Tibial artery (tissue), 4 donors: Measurements from ENCODE around the gene PCDHGC3.

Experiments used
- DNase-seq, 2 donors: peaks; one replicate each; pipeline ENCODE4 v3.0.0-alpha.2; 2019
- H3K27ac ChIP-seq, 2 donors: fragments of 200-600 bp; sonication (generic) in 1 of 2; 1 replicate in 1 of 2; 2 replicates in 1 of 2; pipeline ENCODE4 v1.5.1; 2018 to 2019; ENCODE audit warnings: mild to moderate bottlenecking in 1 of 2
- H3K27me3 ChIP-seq, 2 donors: fragments of 200-600 bp; sonication (generic) in 1 of 2; one replicate each; pipeline versions ENCODE4 v1.5.1 to v1.6.0; 2016 to 2019
- H3K36me3 ChIP-seq, 3 donors: fragments of 200-600 bp; sonication (generic) in 2 of 3; one replicate each; pipeline ENCODE4 v1.5.1; 2016 to 2019; ENCODE audit warnings: mild to moderate bottlenecking in 2 of 3
- H3K4me1 ChIP-seq, 4 donors: fragments of 200-600 bp; sonication (generic) in 2 of 4; 1 replicate in 3 of 4; 2 replicates in 1 of 4; pipeline ENCODE4 v1.5.1; 2016 to 2019
- H3K4me3 ChIP-seq, 2 donors: fragments of 200-600 bp; sonication (generic) in 1 of 2; 1 replicate in 1 of 2; 2 replicates in 1 of 2; pipeline ENCODE4 v1.5.1; 2018 to 2019; ENCODE audit warnings: mild to moderate bottlenecking in 2 of 2
- H3K9me3 ChIP-seq, 3 donors: fragments of 200-600 bp; sonication (generic) in 1 of 3; one replicate each; pipeline ENCODE4 v1.5.1; 2016 to 2019
- intact Hi-C: fragments of 100-400 bp; cut with DNase I; formaldehyde crosslinking; loops from one replicate; pipeline ENCODE4 v1.15.0; 2023; ENCODE audit warnings: low total_unique reads
- TF ChIP-seq, protein P1 (sequence below), 2 experiments: fragments of 200-600 bp in 1 of 2; fragments of 450-650 bp in 1 of 2; IDR thresholded peaks; one replicate each; pipeline ENCODE4 v1.5.1; 2017 to 2019; ENCODE audit warnings: antibody characterized with exemption in 2 of 2, mild to moderate bottlenecking in 1 of 2, moderate library complexity in 1 of 2

PCDHGC3 gene

DNA sequence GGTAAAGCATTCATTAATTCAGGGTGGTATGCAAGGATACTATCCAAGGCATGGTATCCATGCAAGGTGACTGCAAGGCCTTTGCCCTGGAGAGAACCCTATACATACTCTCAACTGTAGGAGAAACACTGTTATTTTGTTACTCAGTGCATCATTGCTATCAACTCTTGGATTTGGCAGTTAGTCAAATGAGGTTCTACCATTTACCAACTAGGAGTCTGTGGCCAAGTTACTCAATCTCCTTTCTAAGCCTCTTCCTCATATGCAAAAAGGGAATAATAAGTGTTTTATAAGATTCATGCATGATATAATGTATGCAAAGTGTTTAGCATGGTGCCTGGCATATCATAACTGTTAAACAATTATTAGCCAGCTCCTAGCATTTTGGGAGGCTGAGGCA, 4.0 kb downstream of the PCDHGC3 start:
- Histone ChIP-seq H3K36me3 (no peaks in the 10 kb centered on the region), H3K9me3 (no peaks in the 10 kb centered on the region), H3K27me3 (no peaks in the 10 kb centered on the region), H3K27ac (no peak overlapping the region), H3K4me1 (peaks cover 0 to 79% (median 45%) of the 10 kb centered on the region in 4 donors), H3K4me3 (no peak overlapping the region)
- TF ChIP-seq, protein P1, sequence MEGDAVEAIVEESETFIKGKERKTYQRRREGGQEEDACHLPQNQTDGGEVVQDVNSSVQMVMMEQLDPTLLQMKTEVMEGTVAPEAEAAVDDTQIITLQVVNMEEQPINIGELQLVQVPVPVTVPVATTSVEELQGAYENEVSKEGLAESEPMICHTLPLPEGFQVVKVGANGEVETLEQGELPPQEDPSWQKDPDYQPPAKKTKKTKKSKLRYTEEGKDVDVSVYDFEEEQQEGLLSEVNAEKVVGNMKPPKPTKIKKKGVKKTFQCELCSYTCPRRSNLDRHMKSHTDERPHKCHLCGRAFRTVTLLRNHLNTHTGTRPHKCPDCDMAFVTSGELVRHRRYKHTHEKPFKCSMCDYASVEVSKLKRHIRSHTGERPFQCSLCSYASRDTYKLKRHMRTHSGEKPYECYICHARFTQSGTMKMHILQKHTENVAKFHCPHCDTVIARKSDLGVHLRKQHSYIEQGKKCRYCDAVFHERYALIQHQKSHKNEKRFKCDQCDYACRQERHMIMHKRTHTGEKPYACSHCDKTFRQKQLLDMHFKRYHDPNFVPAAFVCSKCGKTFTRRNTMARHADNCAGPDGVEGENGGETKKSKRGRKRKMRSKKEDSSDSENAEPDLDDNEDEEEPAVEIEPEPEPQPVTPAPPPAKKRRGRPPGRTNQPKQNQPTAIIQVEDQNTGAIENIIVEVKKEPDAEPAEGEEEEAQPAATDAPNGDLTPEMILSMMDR (IDR thresholded peaks at IDR 0.05): no peak
- intact Hi-C loops: loop anchor here (5.0 kb wide), 1 partner anchor 33 kb away; no protein-coding TSS in a partner anchor
- no peak for DNase-seq

DNA sequence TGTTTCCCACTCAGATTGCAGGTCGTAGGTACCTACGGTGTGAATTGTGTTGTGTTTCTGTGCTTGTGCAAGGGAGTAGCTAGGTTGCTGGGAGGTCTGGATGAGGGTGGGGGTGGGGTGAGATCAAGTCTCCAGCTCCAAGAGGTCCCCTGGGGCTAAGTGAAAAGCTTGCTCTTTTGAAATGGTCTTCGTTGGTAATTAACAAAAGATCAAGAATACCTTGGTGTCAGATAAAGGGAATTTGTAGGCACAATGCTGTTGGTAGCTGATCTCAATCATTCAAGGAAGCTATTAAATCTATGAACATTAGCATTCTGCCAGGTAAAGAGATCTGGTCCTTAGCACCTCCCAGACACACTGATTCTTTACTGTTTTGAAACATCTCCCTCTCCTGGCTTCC, 8.1 kb downstream of the PCDHGC3 start:
- no peaks in the 10 kb centered on the region for H3K27me3 ChIP-seq
- intact Hi-C loops: no loop called here
- DNase-seq: no peak
- H3K4me1 ChIP-seq: peaks cover 0 to 58% (median 33%) of the 10 kb centered on the region in 4 donors
- TF ChIP-seq, protein P1 (IDR thresholded peaks at IDR 0.05): no peak
- peaks cover 0 to 2% (median 0%) of the 10 kb centered on the region in 3 donors for H3K36me3 ChIP-seq
- H3K27ac ChIP-seq: no peak overlapping the region
- H3K9me3 ChIP-seq: no peaks in the 10 kb centered on the region
- no peak overlapping the region for H3K4me3 ChIP-seq

DNA sequence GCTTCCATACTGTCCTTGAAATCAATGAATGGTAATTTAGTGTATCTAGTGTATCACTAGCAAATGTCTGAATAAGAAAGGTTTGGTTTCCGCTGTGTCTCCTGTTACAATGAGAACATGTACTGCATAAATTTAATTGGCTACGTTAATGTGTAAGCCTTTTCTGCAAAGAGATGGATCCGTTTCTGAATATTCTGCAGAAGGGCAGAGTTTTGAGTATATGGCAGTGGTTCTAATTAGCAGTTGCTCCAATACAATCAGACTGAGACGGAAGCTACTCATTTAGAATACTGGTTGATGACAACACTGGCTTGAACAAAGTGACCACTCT, 8.5 kb downstream of the PCDHGC3 start:
- Histone ChIP-seq H3K27me3 (no peaks in the 10 kb centered on the region), H3K27ac (peak overlapping the region; percentile 6 to 29), H3K4me1 (peaks cover 0 to 54% (median 32%) of the 10 kb centered on the region in 4 donors), H3K36me3 (peaks cover 0 to 5% (median 0%) of the 10 kb centered on the region in 3 donors), H3K4me3 (peak overlapping the region; percentile 45 to 55), H3K9me3 (no peaks in the 10 kb centered on the region)
- TF ChIP-seq, protein P1 (IDR thresholded peaks at IDR 0.05): no peak
- DNase-seq: no peak
- intact Hi-C loops: no loop called here

DNA sequence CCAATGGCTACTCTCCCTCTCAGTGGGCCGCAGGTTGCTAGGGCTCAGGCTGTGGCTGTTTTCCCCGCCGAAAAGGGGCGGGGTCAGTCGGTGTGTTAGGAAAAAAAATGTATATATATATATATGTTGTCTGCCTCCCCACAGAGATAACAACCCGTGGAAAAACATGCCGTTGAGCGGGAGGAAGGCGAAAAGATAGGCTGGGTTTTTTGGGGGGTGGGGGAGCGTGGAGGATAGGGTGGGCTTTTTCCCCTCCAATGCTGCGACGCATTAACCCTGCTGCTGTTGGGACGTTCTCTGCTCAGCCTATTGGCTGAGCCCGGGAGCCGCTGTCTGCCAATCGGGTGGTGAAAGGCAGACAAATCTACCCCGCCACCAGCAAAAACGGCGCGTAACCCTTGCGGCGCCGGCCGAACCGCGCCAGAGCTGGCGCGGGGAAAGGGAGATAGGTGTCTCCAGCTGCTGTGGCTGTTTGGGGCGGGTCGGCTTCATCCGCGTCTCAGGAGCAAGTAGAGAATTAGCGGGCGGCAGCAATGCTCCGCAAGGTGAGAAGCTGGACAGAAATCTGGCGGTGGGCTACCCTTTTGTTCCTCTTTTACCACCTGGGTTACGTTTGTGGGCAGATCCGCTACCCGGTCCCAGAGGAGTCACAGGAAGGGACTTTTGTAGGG, 9.0 kb downstream of the PCDHGC3 start, which contains the start of gene PCDHGC4:
TSS of gene PCDHGC4 (plus strand) at position 390 of the 671 bp plus-strand sequence. CDS start at position 534, 144 bp downstream.
- Histone ChIP-seq H3K36me3 (peaks cover 0 to 10% (median 2%) of the 10 kb centered on the region in 3 donors), H3K9me3 (no peaks in the 10 kb centered on the region), H3K27me3 (no peaks in the 10 kb centered on the region), H3K27ac (peak within 1 kb of the TSS; percentile 6 to 29), H3K4me3 (peak within 1 kb of the TSS; percentile 45 to 55), H3K4me1 (peaks cover 0 to 49% (median 30%) of the 10 kb centered on the region in 4 donors)
- DNase-seq: no peak
- intact Hi-C loops: no loop called here
- TF ChIP-seq, protein P1 (IDR thresholded peaks at IDR 0.05): no peak

DNA sequence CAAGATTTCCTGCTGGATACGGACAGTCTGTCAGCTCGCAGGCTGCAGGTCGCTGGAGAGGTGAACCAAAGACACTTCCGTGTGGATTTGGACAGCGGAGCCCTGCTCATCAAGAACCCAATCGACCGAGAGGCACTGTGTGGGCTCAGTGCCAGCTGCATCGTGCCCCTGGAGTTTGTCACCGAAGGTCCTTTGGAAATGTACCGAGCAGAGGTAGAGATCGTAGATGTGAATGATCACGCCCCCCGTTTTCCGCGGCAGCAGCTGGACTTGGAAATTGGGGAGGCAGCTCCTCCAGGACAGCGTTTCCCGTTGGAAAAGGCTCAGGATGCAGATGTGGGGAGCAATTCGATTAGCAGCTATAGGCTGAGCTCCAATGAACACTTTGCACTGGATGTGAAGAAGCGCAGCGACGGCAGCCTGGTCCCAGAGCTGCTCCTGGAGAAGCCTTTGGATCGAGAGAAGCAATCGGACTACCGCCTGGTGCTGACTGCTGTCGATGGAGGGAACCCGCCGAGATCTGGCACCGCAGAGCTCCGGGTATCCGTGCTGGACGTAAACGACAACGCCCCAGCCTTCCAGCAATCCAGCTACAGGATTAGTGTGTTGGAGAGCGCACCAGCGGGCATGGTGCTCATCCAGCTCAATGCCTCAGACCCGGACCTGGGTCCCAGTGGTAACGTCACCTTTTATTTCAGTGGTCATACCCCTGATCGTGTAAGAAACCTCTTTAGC, 9.7 kb downstream of the PCDHGC3 start:
- TF ChIP-seq, protein P1 (IDR thresholded peaks at IDR 0.05): no peak
- Histone ChIP-seq H3K4me3 (peak overlapping the region; percentile 45 to 55), H3K36me3 (peaks cover 0 to 18% (median 8%) of the 10 kb centered on the region in 3 donors), H3K27me3 (no peaks in the 10 kb centered on the region), H3K27ac (peak overlapping the region; percentile 6 to 29), H3K4me1 (peaks cover 0 to 42% (median 25%) of the 10 kb centered on the region in 4 donors), H3K9me3 (no peaks in the 10 kb centered on the region)
- intact Hi-C loops: no loop called here
- DNase-seq: no peak
